Endothelial cell of umbilical vein (primary cell): ENCODE data around the gene FBXO4. TPM values are rescaled to one million over a fixed set of nuclear protein-coding genes. Genes with fewer than 3 reads are reported as not detected.

Experiments used
- BruUV-seq: library from RNA; stranded (reverse); fragments of 400-500 nt; replicated peaks from 2 replicates; lab custom pipeline; 2021; lab: Mats Ljungman, UMichigan
- CTCF ChIA-PET: fragments of 300-600, 350-600 bp; sonication (Branson Sonifier 250); formaldehyde crosslinking; loops from one replicate; lab custom pipeline; 2021; ENCODE audit warnings: antibody characterized with exemption, inconsistent platforms; lab: Charles Lee
- POLR2A ChIA-PET: fragments of 300-600, 350-600 bp; sonication (Branson Sonifier 250); formaldehyde crosslinking; loops from one replicate; lab custom pipeline; 2021; ENCODE audit warnings: antibody characterized with exemption, inconsistent platforms; lab: Charles Lee
- DNase-seq: peaks from one replicate; pipeline ENCODE4 v3.0.0-alpha.2; 2011; ENCODE audit warnings: low read depth, low spot score
- FAIRE-seq: peaks from 2 replicates; lab custom pipeline; 2011; peaks lifted over from hg19 to GRCh38; lab: Jason Lieb, UNC
- H2AFZ ChIP-seq: 2 replicates; pipeline ENCODE4 v1.6.0; 2012; ENCODE audit warnings: low read depth, low read length, control low read depth, inconsistent platforms
- H3K27ac ChIP-seq: 2 replicates; pipeline ENCODE4 v1.5.1; 2011; ENCODE audit warnings: low read depth, mild to moderate bottlenecking, control low read depth, low read length, moderate library complexity; ENCODE audit not compliant: insufficient read depth
- H3K27me3 ChIP-seq, 2 experiments: 2 replicates each; pipeline versions ENCODE4 v1.6.0 to v1.6.1; 2011; ENCODE audit warnings: low read length in 2 of 2, mixed read lengths in 1 of 2; ENCODE audit not compliant: control insufficient read depth in 2 of 2, insufficient read depth in 2 of 2
- H3K36me3 ChIP-seq, 2 experiments: 2 replicates in 1 of 2; 3 replicates in 1 of 2; pipeline ENCODE4 v1.5.1; 2011; ENCODE audit warnings: low read length in 2 of 2, mild to moderate bottlenecking in 1 of 2, moderate library complexity in 1 of 2; ENCODE audit not compliant: control insufficient read depth in 2 of 2, insufficient read depth in 2 of 2; ENCODE audit errors: extremely low read depth in 1 of 2
- H3K4me1 ChIP-seq: 3 replicates; pipeline ENCODE4 v1.5.1; 2011; ENCODE audit warnings: mild to moderate bottlenecking, low read length; ENCODE audit not compliant: control insufficient read depth, insufficient read depth; ENCODE audit errors: extremely low read depth
- H3K4me2 ChIP-seq: 2 replicates; pipeline ENCODE4 v1.6.1; 2011; ENCODE audit warnings: low read length, control low read depth, mixed read lengths; ENCODE audit not compliant: insufficient read depth
- H3K4me3 ChIP-seq, 3 experiments: fragments of 200-600 bp in 1 of 3; sonication (generic), shearing (Covaris generic) in 1 of 3; replicated peaks in 1 of 3; 2 replicates each; pipeline ENCODE4 v1.5.1; 2011 to 2016; ENCODE audit warnings: control low read depth in 3 of 3, low read length in 3 of 3, mild to moderate bottlenecking in 2 of 3, inconsistent platforms in 1 of 3, low read depth in 1 of 3, moderate library complexity in 1 of 3; ENCODE audit not compliant: insufficient read depth in 1 of 3
- H3K79me2 ChIP-seq: 2 replicates; pipeline ENCODE4 v1.6.0; 2012; ENCODE audit warnings: low read length, inconsistent platforms; ENCODE audit not compliant: control insufficient read depth, insufficient read depth
- H3K9ac ChIP-seq: replicated peaks from 2 replicates; pipeline ENCODE3; 2011; ENCODE audit warnings: low read length, control low read depth; ENCODE audit not compliant: insufficient read depth; ENCODE audit errors: extremely low read depth
- H3K9me1 ChIP-seq: replicated peaks from 3 replicates; pipeline ENCODE4 v1.6.0; 2011; ENCODE audit warnings: mild to moderate bottlenecking, low read length; ENCODE audit not compliant: control insufficient read depth, insufficient read depth; ENCODE audit errors: extremely low read depth
- H3K9me3 ChIP-seq: replicated peaks from 2 replicates; pipeline ENCODE4 v1.5.1; 2012; ENCODE audit warnings: low read length, inconsistent platforms; ENCODE audit not compliant: control insufficient read depth, insufficient read depth
- H4K20me1 ChIP-seq: replicated peaks from 2 replicates; pipeline ENCODE3; 2011; ENCODE audit warnings: mild to moderate bottlenecking, low read length; ENCODE audit not compliant: control insufficient read depth, insufficient read depth; ENCODE audit errors: extremely low read depth
- EZH2 ChIP-seq: IDR thresholded peaks from 2 replicates; pipeline ENCODE4 v1.6.1; 2012; ENCODE audit warnings: borderline replicate concordance, low read depth, mild to moderate bottlenecking, moderate library complexity, low read length, inconsistent platforms; ENCODE audit not compliant: severe bottlenecking
- FOS ChIP-seq: IDR thresholded peaks from 2 replicates; pipeline ENCODE4 v1.6.1; 2011; ENCODE audit warnings: mild to moderate bottlenecking, low read length, moderate library complexity, borderline replicate concordance; ENCODE audit not compliant: insufficient read depth
- GATA2 ChIP-seq: IDR thresholded peaks from 2 replicates; pipeline ENCODE4 v1.7.0; 2011; ENCODE audit warnings: low read depth, mild to moderate bottlenecking, moderate library complexity, mixed read lengths, low read length; ENCODE audit not compliant: insufficient read length, insufficient read depth
- JUN ChIP-seq: IDR thresholded peaks from 2 replicates; pipeline ENCODE4 v1.6.1; 2011; ENCODE audit warnings: borderline replicate concordance, low read depth; ENCODE audit not compliant: insufficient read length, insufficient read depth
- MYC ChIP-seq: IDR thresholded peaks from one replicate; pipeline ENCODE4 v1.6.1; 2011; ENCODE audit warnings: mild to moderate bottlenecking, low read depth, low read length
- POLR2A ChIP-seq: IDR thresholded peaks from 2 replicates; pipeline ENCODE4 v1.6.1; 2012; ENCODE audit warnings: low read depth, mild to moderate bottlenecking, control low read depth, low read length
- POLR2AphosphoS5 ChIP-seq: IDR thresholded peaks from 2 replicates; pipeline ENCODE4 v1.6.1; 2012; ENCODE audit warnings: low read depth, mild to moderate bottlenecking, control low read depth, low read length, moderate library complexity; ENCODE audit not compliant: insufficient read depth
- dilution Hi-C: fragments of 300-500 bp; cut with MboI; formaldehyde crosslinking; loops from one replicate; pipeline ENCODE4 v1.15.0; 2019; ENCODE audit warnings: low sequenced_read_pairs; ENCODE audit not compliant: extremely low pct_ligation_motif_present
- intact Hi-C: fragments of 100-400 bp; cut with micrococcal nuclease; formaldehyde crosslinking; loops from one replicate; pipeline ENCODE4 v1.10.0; 2022
- polyA plus RNA-seq, 4 experiments: library from polyadenylated mRNA; depleted of rRNA in 3 of 4; stranded (reverse) in 3 of 4; unstranded in 1 of 4; fragments of >200 nt; gene quantifications; 2 replicates each; pipeline versions ENCODE4 v1.2.1 to v1.2.3, GENCODE V29; 2011 to 2012; ENCODE audit warnings: missing spikeins in 1 of 4
- total RNA-seq: library from RNA; stranded (reverse); gene quantifications from 2 replicates; pipeline ENCODE4 v1.2.3, GENCODE V29; 2021
- TF ChIP-seq, protein P1 (sequence below), 2 donors: IDR thresholded peaks; 1 replicate in 1 of 2; 2 replicates in 1 of 2; pipeline ENCODE4 v1.5.1; 2011; ENCODE audit warnings: low read length in 2 of 2, mild to moderate bottlenecking in 2 of 2, moderate library complexity in 2 of 2, control low read depth in 1 of 2, inconsistent platforms in 1 of 2, low read depth in 1 of 2; ENCODE audit not compliant: insufficient read depth in 1 of 2; ENCODE audit errors: extremely low read depth in 1 of 2
- TF ChIP-seq, protein P2 (sequence below): IDR thresholded peaks from 2 replicates; pipeline ENCODE4 v1.6.1; 2011; ENCODE audit not compliant: insufficient read depth, insufficient read length

FBXO4 gene
- total and polyA plus RNA-seq, 2 donors (not counting 3 experiments of a cell fraction or from before 2014, with no cell fraction given): 4.4 to 7.7 TPM

DNA sequence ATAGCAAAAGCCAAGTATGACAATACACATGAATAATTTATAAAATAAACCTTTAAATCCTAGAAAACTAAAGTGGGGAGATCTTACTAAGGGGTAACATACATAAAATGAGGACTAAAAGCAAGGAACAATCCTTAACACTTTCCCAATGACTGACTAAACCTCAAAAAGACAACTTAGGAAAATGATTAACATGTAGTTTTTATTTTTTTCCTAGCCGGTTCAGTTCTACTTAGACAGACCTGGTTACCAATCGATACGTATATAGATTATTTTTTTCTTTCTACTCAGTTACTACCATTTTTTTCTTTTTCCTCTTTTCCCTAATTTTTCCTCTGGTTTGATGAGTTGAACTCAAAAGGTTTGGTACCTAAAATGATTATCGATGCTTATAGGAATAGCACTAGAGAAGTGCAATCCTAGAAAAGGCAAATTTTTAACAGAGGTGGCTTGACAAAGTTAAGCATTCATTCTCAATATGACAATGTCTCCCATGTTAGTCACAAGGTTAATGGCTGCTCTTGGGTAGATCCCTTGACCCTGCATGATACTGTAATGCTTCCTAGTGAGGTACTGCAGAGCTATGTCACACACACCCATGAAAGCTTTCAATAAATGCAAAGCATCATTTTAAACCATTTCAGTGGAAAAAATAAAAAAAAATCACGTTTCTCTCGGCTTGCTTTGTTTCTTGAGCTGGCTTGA, 41.5 kb downstream of the FBXO4 start:
- H4K20me1 ChIP-seq: no peaks in the 10 kb centered on the region
- H3K9ac ChIP-seq: no peak overlapping the region
- no TSS peak for BruUV-seq
- ChIA-PET CTCF (no interaction called here), POLR2A (no interaction called here)
- dilution Hi-C loops: no loop called here
- FAIRE-seq: no peak
- H3K4me1 ChIP-seq: no peaks in the 10 kb centered on the region
- H3K4me3 ChIP-seq: no peak overlapping the region
- H3K27me3 ChIP-seq: no peaks in the 10 kb centered on the region
- no peak overlapping the region for H3K27ac ChIP-seq
- intact Hi-C loops: no loop called here
- H3K9me3 ChIP-seq: no peaks in the 10 kb centered on the region
- H3K9me1 ChIP-seq: no peaks in the 10 kb centered on the region
- TF ChIP-seq POLR2A: no peak
- TF ChIP-seq EZH2: no peak
- no peak for TF ChIP-seq GATA2
- TF ChIP-seq, protein P1, sequence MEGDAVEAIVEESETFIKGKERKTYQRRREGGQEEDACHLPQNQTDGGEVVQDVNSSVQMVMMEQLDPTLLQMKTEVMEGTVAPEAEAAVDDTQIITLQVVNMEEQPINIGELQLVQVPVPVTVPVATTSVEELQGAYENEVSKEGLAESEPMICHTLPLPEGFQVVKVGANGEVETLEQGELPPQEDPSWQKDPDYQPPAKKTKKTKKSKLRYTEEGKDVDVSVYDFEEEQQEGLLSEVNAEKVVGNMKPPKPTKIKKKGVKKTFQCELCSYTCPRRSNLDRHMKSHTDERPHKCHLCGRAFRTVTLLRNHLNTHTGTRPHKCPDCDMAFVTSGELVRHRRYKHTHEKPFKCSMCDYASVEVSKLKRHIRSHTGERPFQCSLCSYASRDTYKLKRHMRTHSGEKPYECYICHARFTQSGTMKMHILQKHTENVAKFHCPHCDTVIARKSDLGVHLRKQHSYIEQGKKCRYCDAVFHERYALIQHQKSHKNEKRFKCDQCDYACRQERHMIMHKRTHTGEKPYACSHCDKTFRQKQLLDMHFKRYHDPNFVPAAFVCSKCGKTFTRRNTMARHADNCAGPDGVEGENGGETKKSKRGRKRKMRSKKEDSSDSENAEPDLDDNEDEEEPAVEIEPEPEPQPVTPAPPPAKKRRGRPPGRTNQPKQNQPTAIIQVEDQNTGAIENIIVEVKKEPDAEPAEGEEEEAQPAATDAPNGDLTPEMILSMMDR (IDR thresholded peaks at IDR 0.05; ENCODE audit: extremely low read depth in 1 of 2, insufficient read depth in 1 of 2, low read depth in 1 of 2, low read length in 2 of 2): no peak
- no peak for TF ChIP-seq JUN
- TF ChIP-seq POLR2AphosphoS5: no peak
- TF ChIP-seq MYC: no peak
- TF ChIP-seq, protein P2, sequence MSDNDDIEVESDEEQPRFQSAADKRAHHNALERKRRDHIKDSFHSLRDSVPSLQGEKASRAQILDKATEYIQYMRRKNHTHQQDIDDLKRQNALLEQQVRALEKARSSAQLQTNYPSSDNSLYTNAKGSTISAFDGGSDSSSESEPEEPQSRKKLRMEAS: no peak
- no peak for TF ChIP-seq FOS
- no peak overlapping the region for H2AFZ ChIP-seq
- no peaks in the 10 kb centered on the region for H3K36me3 ChIP-seq
- no peaks in the 10 kb centered on the region for H3K79me2 ChIP-seq
- no peak for DNase-seq
- H3K4me2 ChIP-seq: no peak overlapping the region
